IPS DF 6.9 (cell line): ENCODE measurements around the gene PDZD7.

Experiments used
- DNase-seq: peaks from one replicate; pipeline ENCODE4 v3.0.0-alpha.2; 2013; ENCODE audit warnings: low read depth, low spot score
- H3K27ac ChIP-seq: one replicate; pipeline ENCODE4 v1.5.1; 2013; ENCODE audit warnings: low read length, control low read depth
- H3K27me3 ChIP-seq: 2 replicates; pipeline ENCODE4 v1.6.1; 2013; ENCODE audit warnings: mild to moderate bottlenecking, low read length; ENCODE audit not compliant: control insufficient read depth, insufficient read depth
- H3K36me3 ChIP-seq: 2 replicates; pipeline ENCODE4 v1.6.1; 2013; ENCODE audit warnings: low read length; ENCODE audit not compliant: control insufficient read depth, insufficient read depth
- H3K4me1 ChIP-seq: 2 replicates; pipeline ENCODE4 v1.6.1; 2013; ENCODE audit warnings: low read length; ENCODE audit not compliant: control insufficient read depth, insufficient read depth
- H3K4me3 ChIP-seq: 2 replicates; pipeline ENCODE4 v1.5.1; 2013; ENCODE audit warnings: mild to moderate bottlenecking, low read length
- H3K9me3 ChIP-seq: 2 replicates; pipeline ENCODE4 v1.6.1; 2013; ENCODE audit warnings: low read length, inconsistent platforms; ENCODE audit not compliant: control insufficient read depth, insufficient read depth
- whole genome bisulfite sequencing: extraction: QIAGEN DNeasy Blood & Tissue Kit; methylation state at CpG from one replicate; pipeline ENCODE4 v1.1.7; 2013; ENCODE audit warnings: mixed read lengths, missing lambda C conversion rate; ENCODE audit not compliant: insufficient read length, insufficient coverage; 5-methylcytosine and 5-hydroxymethylcytosine counted together

PDZD7 gene

DNA sequence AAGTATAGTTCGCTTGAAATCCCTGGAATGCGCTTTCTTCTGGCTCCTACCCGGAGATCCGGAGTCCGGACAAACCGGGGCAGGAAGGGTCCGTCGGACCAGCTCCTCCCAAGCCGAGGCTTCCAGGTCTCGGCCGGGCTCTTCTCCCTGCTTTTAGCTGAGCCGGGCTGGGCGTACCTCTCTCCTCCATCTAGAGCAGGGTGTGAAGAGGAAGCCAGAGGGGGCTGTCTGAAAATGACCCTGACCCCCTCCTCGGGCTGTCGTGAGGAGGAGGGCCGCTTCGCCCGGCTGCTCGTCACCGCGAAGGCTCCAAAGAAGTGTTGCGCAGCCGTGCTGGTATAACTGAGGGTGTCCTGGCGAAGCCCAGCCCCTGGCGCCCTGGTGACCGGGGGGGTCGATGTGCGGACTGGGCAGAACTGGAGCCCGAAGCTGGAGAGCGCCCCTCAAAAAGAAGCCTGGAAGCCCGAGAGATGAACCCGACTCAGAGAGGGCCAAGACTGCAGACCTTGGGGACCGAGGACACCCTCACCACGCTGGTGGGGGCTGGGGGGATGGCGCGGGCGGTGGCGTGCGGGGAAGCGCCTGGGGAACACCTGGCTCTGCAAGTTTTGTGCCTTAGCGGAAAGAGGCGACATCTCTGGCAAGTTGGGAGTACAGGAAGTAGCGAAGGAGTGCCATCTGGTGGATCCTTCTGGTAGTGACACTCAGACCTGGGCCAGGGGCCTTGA lies 36.6 kb upstream of the PDZD7 start:
- peaks cover 9% of the 10 kb centered on the region for H3K4me1 ChIP-seq
- peaks cover 42% of the 10 kb centered on the region for H3K27me3 ChIP-seq
- no peaks in the 10 kb centered on the region for H3K9me3 ChIP-seq
- peak overlapping the region; percentile 48; the same call in 1 of the 2 replicates for H3K4me3 ChIP-seq
- no peak for DNase-seq
- WGBS = no CpG with 5 or more reads among the region's 43 CpGs
- no peaks in the 10 kb centered on the region for H3K36me3 ChIP-seq
- H3K27ac ChIP-seq = no peak overlapping the region

DNA sequence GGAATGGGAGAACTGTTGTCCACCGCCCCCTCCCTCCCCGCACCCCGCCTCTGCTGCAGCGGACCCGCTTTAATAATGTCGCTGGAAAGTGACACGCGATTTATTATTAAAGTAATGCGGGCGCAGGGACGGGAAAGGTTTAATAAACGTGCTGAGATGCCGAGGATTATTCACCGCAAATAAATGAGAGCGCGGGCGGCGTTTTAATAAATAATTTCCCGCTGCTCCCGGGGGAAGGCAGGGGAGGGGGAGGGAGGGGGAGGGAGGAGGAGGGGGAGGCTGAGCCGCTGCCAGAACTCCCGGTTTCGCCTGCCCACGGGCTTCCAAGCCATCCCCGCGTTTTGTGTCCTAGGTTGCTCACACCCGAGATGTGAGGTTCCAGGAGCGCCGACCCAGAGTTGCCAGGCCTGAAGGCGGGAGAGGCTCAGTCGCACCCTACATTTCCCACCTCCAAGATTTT lies 36.0 kb upstream of the PDZD7 start:
- no peaks in the 10 kb centered on the region for H3K36me3 ChIP-seq
- no peaks in the 10 kb centered on the region for H3K9me3 ChIP-seq
- peaks cover 12% of the 10 kb centered on the region for H3K4me1 ChIP-seq
- peak overlapping the region; percentile 48; the same call in 1 of the 2 replicates for H3K4me3 ChIP-seq
- H3K27ac ChIP-seq = no peak overlapping the region
- peaks cover 47% of the 10 kb centered on the region for H3K27me3 ChIP-seq
- WGBS = no CpG with 5 or more reads among the region's 31 CpGs
- no peak for DNase-seq

DNA sequence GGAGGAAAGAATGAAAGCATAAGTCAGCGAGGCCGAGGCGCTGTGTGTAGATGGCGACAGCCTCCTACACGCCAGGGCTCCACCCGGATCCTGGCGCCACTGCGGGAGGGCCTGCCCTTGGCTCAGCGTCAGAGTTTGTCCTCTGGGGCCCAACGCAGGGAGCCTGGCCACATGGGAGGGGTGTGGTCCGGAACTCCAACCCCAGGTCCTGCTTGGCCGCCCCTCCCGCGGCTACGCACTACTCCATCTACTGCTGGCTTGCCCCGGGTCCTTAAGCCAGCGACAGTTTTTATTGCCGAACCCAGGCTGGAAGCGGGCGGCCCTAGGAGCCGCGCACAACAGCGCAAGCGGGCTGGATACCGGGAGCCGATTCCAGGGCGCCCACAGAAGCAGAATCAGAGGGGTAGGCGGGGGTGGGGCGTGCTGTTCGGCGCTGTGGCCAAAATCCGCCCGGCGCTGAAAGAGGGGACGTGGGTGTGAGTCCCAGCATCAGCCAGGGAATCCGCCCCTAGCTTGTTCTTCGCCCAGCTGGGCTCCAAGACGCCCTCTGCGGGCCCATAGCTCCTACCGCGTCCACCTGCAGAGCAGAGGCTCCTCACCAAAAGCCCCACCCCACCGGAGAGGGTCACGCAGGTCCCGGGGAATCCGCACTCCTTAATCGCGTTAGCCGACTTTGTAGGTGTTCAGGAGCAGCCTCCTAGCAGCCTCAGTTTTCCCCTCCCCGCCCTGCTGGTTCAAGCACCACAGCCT lies 35.4 kb upstream of the PDZD7 start:
- Histone ChIP-seq H3K4me1 (peaks cover 12% of the 10 kb centered on the region), H3K27ac (no peak overlapping the region)
- no CpG with 5 or more reads among the region's 49 CpGs for WGBS

DNA sequence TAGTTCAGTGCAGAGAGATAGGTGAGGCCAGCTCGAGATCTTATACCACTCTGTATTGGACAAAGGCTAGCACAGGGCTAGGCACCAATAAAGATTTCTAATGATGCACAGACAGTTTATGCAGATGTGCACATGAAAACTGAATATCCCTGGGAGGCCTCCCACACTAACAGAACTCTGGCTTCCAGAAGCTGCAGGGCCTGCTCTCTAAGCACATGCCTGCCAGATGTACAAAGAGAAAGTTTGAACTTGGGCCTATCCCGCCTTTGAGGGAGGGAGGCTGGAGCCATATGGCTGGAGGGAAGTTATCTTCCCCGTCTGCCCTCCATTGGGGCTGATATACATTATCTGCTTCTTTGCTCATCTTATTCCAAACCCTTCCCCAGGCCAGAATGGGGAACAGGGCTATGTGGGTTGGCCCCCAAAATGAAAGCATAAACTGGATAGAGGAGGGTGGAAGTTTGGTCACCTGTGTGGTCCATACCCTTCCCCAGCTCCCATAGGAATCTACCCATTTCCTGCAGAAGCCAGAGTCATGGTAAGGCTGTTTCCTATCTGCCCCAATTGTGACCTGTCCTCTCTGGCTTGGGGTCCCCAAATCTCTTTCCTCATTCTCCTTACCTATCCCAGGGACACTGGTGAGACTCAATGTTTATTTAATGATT lies 34.7 kb upstream of the PDZD7 start:
- DNase-seq = no peak
- Histone ChIP-seq H3K27me3 (peaks cover 48% of the 10 kb centered on the region), H3K27ac (no peak overlapping the region), H3K36me3 (no peaks in the 10 kb centered on the region), H3K9me3 (no peaks in the 10 kb centered on the region), H3K4me1 (peaks cover 12% of the 10 kb centered on the region), H3K4me3 (no peak overlapping the region)
- no CpG with 5 or more reads among the region's 3 CpGs for WGBS

More for the DNA sequence above, 35.4 kb upstream of the PDZD7 start:
- no peaks in the 10 kb centered on the region for H3K36me3 ChIP-seq
- peaks cover 48% of the 10 kb centered on the region for H3K27me3 ChIP-seq
- no peak for DNase-seq
- no peaks in the 10 kb centered on the region for H3K9me3 ChIP-seq
- H3K4me3 ChIP-seq = peak overlapping the region; percentile 34; the same call in 1 of the 2 replicates

DNA sequence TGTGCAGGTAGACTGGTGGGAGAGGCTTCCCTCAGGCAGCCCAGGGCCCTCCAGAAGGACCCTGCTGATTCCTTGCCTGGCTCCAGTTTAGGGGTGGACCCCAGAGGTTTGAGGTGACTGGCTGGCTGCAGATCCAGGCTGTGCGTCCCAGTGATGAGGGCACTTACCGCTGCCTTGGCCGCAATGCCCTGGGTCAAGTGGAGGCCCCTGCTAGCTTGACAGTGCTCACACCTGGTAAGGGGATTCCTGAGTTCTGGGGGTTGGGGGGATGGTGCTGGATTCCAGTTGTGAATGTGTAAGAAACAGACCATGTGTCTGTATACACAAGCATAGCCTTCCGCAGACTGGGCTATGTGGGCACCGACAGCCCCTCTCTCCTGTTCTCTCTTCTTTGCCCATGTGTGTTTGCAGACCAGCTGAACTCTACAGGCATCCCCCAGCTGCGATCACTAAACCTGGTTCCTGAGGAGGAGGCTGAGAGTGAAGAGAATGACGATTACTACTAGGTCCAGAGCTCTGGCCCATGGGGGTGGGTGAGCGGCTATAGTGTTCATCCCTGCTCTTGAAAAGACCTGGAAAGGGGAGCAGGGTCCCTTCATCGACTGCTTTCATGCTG lies 33.6 kb upstream of the PDZD7 start:
- H3K36me3 ChIP-seq = no peaks in the 10 kb centered on the region
- no peaks in the 10 kb centered on the region for H3K9me3 ChIP-seq
- peaks cover 48% of the 10 kb centered on the region for H3K27me3 ChIP-seq
- peaks cover 12% of the 10 kb centered on the region for H3K4me1 ChIP-seq
- H3K4me3 ChIP-seq = no peak overlapping the region
- DNase-seq = no peak
- no CpG with 5 or more reads among the region's 9 CpGs for WGBS
- no peak overlapping the region for H3K27ac ChIP-seq

DNA sequence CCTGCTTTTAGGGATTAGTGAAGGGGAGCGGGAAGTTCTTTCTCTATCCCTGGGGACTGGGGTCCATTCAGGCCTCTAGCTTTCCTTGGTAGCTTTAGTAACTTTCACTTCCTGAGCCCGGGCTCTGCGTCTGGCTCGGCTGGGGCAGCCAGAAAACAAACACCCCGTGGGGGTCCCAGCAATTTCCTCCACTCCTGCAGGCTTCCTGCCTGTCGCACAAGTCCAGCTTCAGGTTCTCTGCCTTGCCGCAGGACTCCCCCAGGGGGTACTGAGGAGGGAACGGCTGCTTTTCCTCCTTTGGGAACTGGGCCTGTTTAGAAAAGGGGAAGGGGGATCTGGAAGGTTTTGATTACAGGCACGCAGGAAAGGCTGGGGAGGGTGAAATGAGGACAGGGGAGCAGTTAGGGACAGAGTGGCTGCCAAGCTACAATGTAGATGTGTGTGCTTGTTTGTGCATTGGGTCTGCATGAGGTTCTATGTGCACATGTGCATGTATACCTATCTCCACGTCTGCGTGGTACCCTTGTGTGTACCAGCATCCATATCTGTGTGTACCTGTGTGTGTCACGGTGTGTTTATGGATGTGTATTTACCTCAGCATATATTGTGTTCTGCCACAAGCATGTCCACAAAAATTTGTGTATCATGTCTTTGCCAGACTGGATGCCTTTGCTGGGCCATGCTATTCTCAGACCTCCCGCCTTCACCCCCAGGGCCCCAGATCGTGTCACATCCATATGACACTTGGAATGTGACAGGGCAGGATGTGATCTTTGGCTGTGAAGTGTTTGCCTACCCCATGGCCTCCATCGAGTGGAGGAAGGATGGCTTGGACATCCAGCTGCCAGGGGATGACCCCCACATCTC lies 32.9 kb upstream of the PDZD7 start:
- Histone ChIP-seq H3K27ac (no peak overlapping the region), H3K36me3 (no peaks in the 10 kb centered on the region), H3K4me3 (no peak overlapping the region), H3K9me3 (no peaks in the 10 kb centered on the region), H3K27me3 (peaks cover 48% of the 10 kb centered on the region), H3K4me1 (peaks cover 12% of the 10 kb centered on the region)
- WGBS = no CpG with 5 or more reads among the region's 15 CpGs
- DNase-seq = no peak

DNA sequence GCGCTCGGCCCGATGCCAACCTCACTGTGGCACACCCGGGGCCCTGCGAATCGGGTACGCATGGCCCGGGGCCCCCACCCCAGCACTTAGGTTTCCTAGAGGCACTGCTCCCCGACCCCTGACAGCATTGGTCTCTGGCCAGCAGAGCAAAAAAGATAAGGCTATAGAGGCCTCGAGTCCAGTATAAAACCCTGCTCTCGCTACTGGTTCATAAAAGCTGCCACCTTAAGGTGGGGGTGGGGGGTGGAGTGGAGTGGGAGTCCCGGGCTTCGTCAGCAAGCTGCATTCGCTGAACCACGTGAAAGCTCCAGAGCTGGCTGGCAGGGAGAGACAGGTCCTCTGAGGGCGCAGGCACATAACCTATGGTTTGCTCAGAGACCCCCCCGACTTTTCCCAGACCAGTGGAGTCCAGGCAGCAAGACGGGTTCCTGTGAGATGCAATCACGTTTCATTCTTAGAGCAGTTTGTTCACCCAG lies 32.2 kb upstream of the PDZD7 start:
- Histone ChIP-seq H3K27me3 (peaks cover 48% of the 10 kb centered on the region), H3K9me3 (no peaks in the 10 kb centered on the region), H3K27ac (no peak overlapping the region), H3K36me3 (no peaks in the 10 kb centered on the region), H3K4me3 (no peak overlapping the region; the same call in 1 of the 2 replicates), H3K4me1 (peaks cover 12% of the 10 kb centered on the region)
- DNase-seq = no peak
- WGBS = no CpG with 5 or more reads among the region's 19 CpGs

DNA sequence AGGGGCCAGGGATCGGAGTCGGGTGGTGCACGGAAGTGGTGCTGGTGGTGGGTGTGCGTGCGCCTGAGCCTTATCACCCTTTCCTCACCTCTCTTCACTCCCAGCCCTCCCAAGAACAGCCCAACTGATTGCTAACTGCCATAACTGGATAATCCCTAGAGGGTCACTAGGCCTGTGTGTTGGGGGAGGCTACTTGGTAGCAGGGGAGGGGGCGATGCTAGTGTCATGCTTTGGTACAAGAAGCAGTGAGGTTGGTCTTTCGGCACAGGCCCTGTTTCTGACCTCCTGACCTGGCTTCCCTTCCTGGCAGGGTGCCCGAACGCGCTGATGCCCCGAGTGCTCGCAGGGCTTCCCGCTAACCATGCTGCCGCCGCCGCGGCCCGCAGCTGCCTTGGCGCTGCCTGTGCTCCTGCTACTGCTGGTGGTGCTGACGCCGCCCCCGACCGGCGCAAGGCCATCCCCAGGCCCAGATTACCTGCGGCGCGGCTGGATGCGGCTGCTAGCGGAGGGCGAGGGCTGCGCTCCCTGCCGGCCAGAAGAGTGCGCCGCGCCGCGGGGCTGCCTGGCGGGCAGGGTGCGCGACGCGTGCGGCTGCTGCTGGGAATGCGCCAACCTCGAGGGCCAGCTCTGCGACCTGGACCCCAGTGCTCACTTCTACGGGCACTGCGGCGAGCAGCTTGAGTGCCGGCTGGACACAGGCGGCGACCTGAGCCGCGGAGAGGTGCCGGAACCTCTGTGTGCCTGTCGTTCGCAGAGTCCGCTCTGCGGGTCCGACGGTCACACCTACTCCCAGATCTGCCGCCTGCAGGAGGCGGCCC lies 31.5 kb upstream of the PDZD7 start:
- H3K9me3 ChIP-seq = no peaks in the 10 kb centered on the region
- peaks cover 12% of the 10 kb centered on the region for H3K4me1 ChIP-seq
- DNase-seq = no peak
- no peaks in the 10 kb centered on the region for H3K36me3 ChIP-seq
- peaks cover 48% of the 10 kb centered on the region for H3K27me3 ChIP-seq
- WGBS = no CpG with 5 or more reads among the region's 63 CpGs
- no peak overlapping the region for H3K27ac ChIP-seq
- peak overlapping the region; percentile 43; the same call in 1 of the 2 replicates for H3K4me3 ChIP-seq

DNA sequence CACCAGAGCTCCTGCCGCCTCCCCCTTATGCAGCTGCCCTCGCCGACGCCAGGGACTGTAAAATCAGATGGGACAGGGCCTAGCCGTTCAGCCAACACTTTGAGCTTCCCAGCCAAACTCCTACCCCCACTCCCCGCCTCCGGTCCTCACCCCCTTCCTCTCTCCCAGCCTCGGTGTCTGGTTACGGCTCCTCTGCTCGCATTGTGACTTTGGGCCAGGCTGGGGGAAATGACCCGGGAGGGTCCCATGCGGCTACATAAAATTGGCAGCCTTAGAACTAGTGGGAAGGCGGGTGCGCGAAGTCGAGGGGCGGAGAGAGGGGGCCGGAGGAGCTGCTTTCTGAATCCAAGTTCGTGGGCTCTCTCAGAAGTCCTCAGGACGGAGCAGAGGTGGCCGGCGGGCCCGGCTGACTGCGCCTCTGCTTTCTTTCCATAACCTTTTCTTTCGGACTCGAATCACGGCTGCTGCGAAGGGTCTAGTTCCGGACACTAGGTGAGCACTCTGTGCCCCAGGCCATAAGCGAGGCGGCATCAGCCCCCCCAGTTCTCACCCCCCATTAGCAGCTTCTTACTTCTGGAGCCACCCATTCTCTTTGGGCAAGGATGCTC lies 30.8 kb upstream of the PDZD7 start, which contains the start of gene KAZALD1:
Gene KAZALD1 (plus strand): TSS at position 366 of the 608 bp plus-strand sequence. CDS start 604 bp downstream, outside the sequence.
- Histone ChIP-seq H3K27ac (no peak within 1 kb of the TSS), H3K9me3 (no peaks in the 10 kb centered on the region), H3K36me3 (no peaks in the 10 kb centered on the region), H3K4me1 (peaks cover 12% of the 10 kb centered on the region), H3K4me3 (peak within 1 kb of the TSS; percentile 64; the same call in 1 of the 2 replicates), H3K27me3 (peaks cover 46% of the 10 kb centered on the region)
- DNase-seq = no peak
- WGBS = no CpG with 5 or more reads among the region's 31 CpGs
